Skeletal muscle cell (primary cell): Measurements from ENCODE around the gene DNAH1.

Experiments used
- DNase-seq: peaks from one replicate; pipeline ENCODE4 v3.0.0-alpha.2; 2010; ENCODE audit warnings: low read depth
- H3K4me3 ChIP-seq: 2 replicates; pipeline ENCODE4 v1.5.1; 2011; ENCODE audit warnings: low read depth, mild to moderate bottlenecking, control low read depth, low read length, moderate library complexity

Gene DNAH1

GRCh38 chr3:52420388-52420787, 104.3 kb downstream of the DNAH1 start:
- H3K4me3 ChIP-seq: no peak overlapping the region
- no peak for DNase-seq

- no peak for DNase-seq
- H3K4me3 ChIP-seq: no peak overlapping the region
These were observed 106.5 kb downstream of the DNAH1 start for GRCh38 chr3:52422669-52423068.

GRCh38 chr3:52423173-52423572, 107.1 kb downstream of the DNAH1 start:
- no peak overlapping the region for H3K4me3 ChIP-seq
- no peak for DNase-seq

GRCh38 chr3:52428151-52429005, 112.3 kb downstream of the DNAH1 start:
- no peak overlapping the region for H3K4me3 ChIP-seq
- DNase-seq: no peak

- H3K4me3 ChIP-seq: no peak overlapping the region
- DNase-seq: no peak
These were observed 112.9 kb downstream of the DNAH1 start for GRCh38 chr3:52429031-52429430.

- DNase-seq: no peak
- H3K4me3 ChIP-seq: no peak overlapping the region
These were observed 113.8 kb downstream of the DNAH1 start for GRCh38 chr3:52429779-52430415.

- H3K4me3 ChIP-seq: no peak overlapping the region
- no peak for DNase-seq
These were observed 114.3 kb downstream of the DNAH1 start for GRCh38 chr3:52430416-52430810.

GRCh38 chr3:52431459-52432223, 115.5 kb downstream of the DNAH1 start:
- no peak for DNase-seq

GRCh38 chr3:52432225-52432624, 116.1 kb downstream of the DNAH1 start:
- DNase-seq: no peak
- no peak overlapping the region for H3K4me3 ChIP-seq

More at GRCh38 chr3:52431459-52432223, 115.5 kb downstream of the DNAH1 start:
- no peak overlapping the region for H3K4me3 ChIP-seq

- DNase-seq: no peak
- H3K4me3 ChIP-seq: no peak overlapping the region
These were observed 116.6 kb downstream of the DNAH1 start for GRCh38 chr3:52432691-52433141.

- H3K4me3 ChIP-seq: no peak overlapping the region
These were observed 117.3 kb downstream of the DNAH1 start for GRCh38 chr3:52433328-52433995.

GRCh38 chr3:52433996-52434479, 117.9 kb downstream of the DNAH1 start:
- DNase-seq: no peak
- H3K4me3 ChIP-seq: no peak overlapping the region

More at GRCh38 chr3:52433328-52433995, 117.3 kb downstream of the DNAH1 start:
- no peak for DNase-seq

GRCh38 chr3:52434491-52435115, 118.5 kb downstream of the DNAH1 start:
- DNase-seq: no peak
- no peak overlapping the region for H3K4me3 ChIP-seq

GRCh38 chr3:52435246-52436101, 119.4 kb downstream of the DNAH1 start:
- H3K4me3 ChIP-seq: no peak overlapping the region
- no peak for DNase-seq

- no peak overlapping the region for H3K4me3 ChIP-seq
- peak; percentile 76 for DNase-seq
These were observed 120.5 kb downstream of the DNAH1 start for GRCh38 chr3:52436500-52437149.

- no peak for DNase-seq
- H3K4me3 ChIP-seq: no peak overlapping the region
These were observed 121.4 kb downstream of the DNAH1 start for GRCh38 chr3:52437326-52438103.

GRCh38 chr3:52438104-52438376, 121.9 kb downstream of the DNAH1 start:
- no peak for DNase-seq
- no peak overlapping the region for H3K4me3 ChIP-seq
